Fibroblast of lung (primary cell): ENCODE results near the gene PALM2AKAP2.

Source experiments
- CTCF ChIP-seq, 2 donors: IDR thresholded peaks in 1 of 2; conservative IDR thresholded peaks in 1 of 2; 1 replicate in 1 of 2; 2 replicates in 1 of 2; pipeline ENCODE4 v1.5.1; 2011 to 2012; ENCODE audit warnings: low read length in 2 of 2, control low read depth in 1 of 2, inconsistent platforms in 1 of 2, low read depth in 1 of 2, mild to moderate bottlenecking in 1 of 2
- EZH2 ChIP-seq: IDR thresholded peaks from 2 replicates; pipeline ENCODE4 v1.5.1; 2012; ENCODE audit warnings: low read length, control low read depth, mild to moderate bottlenecking; ENCODE audit errors: missing control alignments

GRCh38 chr9:109812818-109813281 is 32.9 kb downstream of the PALM2AKAP2 start:
- TF ChIP-seq CTCF (conservative IDR thresholded peaks at IDR 0.05 in 1 of 2, IDR thresholded peaks at IDR 0.05 in 1 of 2; ENCODE audit: low read depth in 1 of 2, low read length in 2 of 2) (no peak), EZH2 (no peak)
